BE2C (cell line): ENCODE results near the gene SH2D5.

Experiments
- DNase-seq: peaks from one replicate; pipeline ENCODE4 v3.0.0-alpha.2; 2020
- H3K27me3 ChIP-seq: fragments of 250-450 bp; sonication (Bioruptor Pico); 2 replicates; pipeline ENCODE4 v1.5.1; 2020; ENCODE audit warnings: mild to moderate bottlenecking
- H3K36me3 ChIP-seq: fragments of 250-450 bp; sonication (Bioruptor Pico); 2 replicates; pipeline ENCODE4 v1.5.1; 2020; ENCODE audit warnings: mild to moderate bottlenecking
- H3K4me1 ChIP-seq: fragments of 250-450 bp; sonication (Bioruptor Pico); 2 replicates; pipeline ENCODE4 v1.5.1; 2020
- H3K4me3 ChIP-seq: 2 replicates; pipeline ENCODE4 v1.5.1; 2011; ENCODE audit warnings: low read depth, low read length
- H3K9me3 ChIP-seq: fragments of 250-450 bp; sonication (Bioruptor Pico); 2 replicates; pipeline ENCODE4 v1.5.1; 2020
- CTCF ChIP-seq: IDR thresholded peaks from 2 replicates; pipeline ENCODE4 v1.5.1; 2012; ENCODE audit warnings: mild to moderate bottlenecking, low read depth, low read length

SH2D5 gene

GRCh38 chr1:20760322-20760721 is 27.8 kb upstream of the SH2D5 start:
- no peaks in the 10 kb centered on the region for H3K9me3 ChIP-seq
- TF ChIP-seq CTCF, result no peak
- DNase-seq, result no peak
- H3K36me3 ChIP-seq, result peaks cover 43% of the 10 kb centered on the region
- H3K4me3 ChIP-seq, result no peak overlapping the region
- H3K27me3 ChIP-seq, result no peaks in the 10 kb centered on the region
- no peaks in the 10 kb centered on the region for H3K4me1 ChIP-seq

DNA sequence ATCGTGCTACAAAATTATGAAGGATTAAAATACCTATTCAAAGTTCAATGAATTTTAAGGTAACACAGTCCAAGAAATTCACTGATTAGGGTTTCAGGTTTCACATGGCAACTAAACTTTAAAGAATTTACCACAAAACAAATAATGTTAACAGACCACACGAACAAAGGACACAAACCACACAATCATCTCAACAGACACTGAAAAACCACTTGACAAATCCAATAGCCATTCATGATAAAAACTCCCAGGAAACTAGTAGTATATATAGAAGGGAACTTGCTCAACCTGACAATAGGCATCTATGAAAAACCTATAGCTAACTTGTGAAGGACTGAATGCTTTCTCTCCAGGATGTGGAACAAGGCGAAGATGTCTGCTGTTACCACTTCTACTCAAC is 21.1 kb upstream of the SH2D5 start:
- Histone ChIP-seq H3K27me3 (no peaks in the 10 kb centered on the region), H3K4me3 (no peak overlapping the region), H3K36me3 (peaks cover 15% of the 10 kb centered on the region), H3K4me1 (no peaks in the 10 kb centered on the region), H3K9me3 (no peaks in the 10 kb centered on the region)
- DNase-seq, result no peak
- no peak for TF ChIP-seq CTCF

GRCh38 chr1:20751462-20751990 is 19.0 kb upstream of the SH2D5 start:
- no peak for DNase-seq
- Histone ChIP-seq H3K27me3 (no peaks in the 10 kb centered on the region), H3K4me3 (no peak overlapping the region), H3K4me1 (no peaks in the 10 kb centered on the region), H3K9me3 (no peaks in the 10 kb centered on the region), H3K36me3 (peaks cover 15% of the 10 kb centered on the region)
- TF ChIP-seq CTCF, result no peak

GRCh38 chr1:20742671-20743070 is 10.2 kb upstream of the SH2D5 start:
- H3K36me3 ChIP-seq, result peaks cover 40% of the 10 kb centered on the region
- TF ChIP-seq CTCF, result no peak

GRCh38 chr1:20740781-20741180 is 8.3 kb upstream of the SH2D5 start:
- DNase-seq, result no peak
- H3K4me1 ChIP-seq, result no peaks in the 10 kb centered on the region
- H3K27me3 ChIP-seq, result no peaks in the 10 kb centered on the region
- peaks cover 29% of the 10 kb centered on the region for H3K36me3 ChIP-seq
- H3K9me3 ChIP-seq, result no peaks in the 10 kb centered on the region
- no peak for TF ChIP-seq CTCF
- no peak overlapping the region for H3K4me3 ChIP-seq

More at GRCh38 chr1:20742671-20743070, 10.2 kb upstream of the SH2D5 start:
- Histone ChIP-seq H3K4me1 (no peaks in the 10 kb centered on the region), H3K4me3 (no peak overlapping the region), H3K27me3 (no peaks in the 10 kb centered on the region), H3K9me3 (no peaks in the 10 kb centered on the region)
- no peak for DNase-seq

GRCh38 chr1:20739225-20739624 is 6.7 kb upstream of the SH2D5 start:
- Histone ChIP-seq H3K9me3 (no peaks in the 10 kb centered on the region), H3K36me3 (peaks cover 17% of the 10 kb centered on the region), H3K4me3 (no peak overlapping the region), H3K4me1 (no peaks in the 10 kb centered on the region), H3K27me3 (no peaks in the 10 kb centered on the region)
- no peak for DNase-seq
- TF ChIP-seq CTCF, result no peak
